Ramos (cell line): ENCODE measurements around the gene MAD1L1.

ENCODE experiments used
- in situ Hi-C: fragments of 300-500 bp; cut with MboI; formaldehyde crosslinking; loops from one replicate; pipeline ENCODE4 v1.14.3; 2022; ENCODE audit warnings: low sequenced_read_pairs; ENCODE audit not compliant: unreplicated experiment

The MAD1L1 gene

DNA sequence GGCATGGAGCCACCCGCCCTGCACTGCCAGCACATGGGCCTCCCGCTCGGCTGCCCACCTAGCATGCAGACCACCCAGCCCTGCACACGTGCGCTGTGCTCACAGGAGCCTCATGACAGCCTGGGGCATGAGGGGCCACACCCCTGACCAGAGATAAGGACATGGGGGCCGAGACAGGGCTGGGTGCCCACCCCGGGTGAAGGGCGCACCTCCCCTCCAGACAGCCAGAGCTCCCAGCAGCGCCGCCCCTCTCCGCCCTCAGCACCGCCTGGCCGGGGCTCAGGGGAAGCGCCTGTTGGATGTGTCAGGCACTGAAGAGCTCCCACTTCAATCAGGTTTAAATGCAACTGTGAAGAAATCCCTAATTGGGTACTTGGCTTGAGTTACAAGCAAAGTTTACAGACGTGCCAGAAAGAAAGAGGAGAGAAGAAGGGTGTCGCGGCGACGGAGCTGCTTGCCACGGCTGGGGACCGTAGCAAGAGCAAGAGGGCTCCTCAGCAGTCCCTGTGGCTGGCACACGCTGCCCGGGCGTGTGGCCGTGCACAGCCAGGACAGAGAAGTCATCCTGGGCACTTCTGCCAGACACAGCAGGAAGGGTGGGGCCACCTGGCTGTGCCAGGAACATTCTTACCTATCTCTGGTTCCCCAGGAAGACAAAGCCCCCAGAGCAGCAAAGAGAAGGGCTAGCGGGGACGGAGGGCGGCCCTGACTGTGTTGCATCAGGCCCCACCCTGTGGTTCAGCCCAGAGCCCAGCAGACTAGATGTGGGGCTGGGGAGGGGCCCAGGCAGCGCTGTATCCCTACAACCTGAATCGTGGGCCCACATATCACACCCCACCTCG lies 315.3 kb downstream of the MAD1L1 start:
- in situ Hi-C loops: no loop called here

DNA sequence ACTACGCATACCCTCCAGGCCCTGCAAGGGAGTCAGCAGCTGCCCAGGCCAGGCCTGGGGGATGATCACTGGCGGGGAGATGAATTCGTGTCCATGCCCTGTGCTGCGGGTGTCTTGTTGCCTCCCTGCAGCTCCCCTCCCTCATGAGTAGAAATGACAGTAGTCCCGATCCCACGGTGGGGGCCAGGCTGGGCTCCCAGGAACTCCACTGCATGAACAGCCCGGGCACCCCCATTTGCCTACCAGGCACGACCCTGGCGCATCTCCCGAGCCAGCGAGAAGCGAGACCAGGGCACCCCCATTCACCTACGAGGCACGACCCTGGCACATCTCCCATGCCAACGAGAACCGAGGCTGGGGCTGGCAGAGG lies 316.2 kb downstream of the MAD1L1 start:
- in situ Hi-C loops: no loop called here

DNA sequence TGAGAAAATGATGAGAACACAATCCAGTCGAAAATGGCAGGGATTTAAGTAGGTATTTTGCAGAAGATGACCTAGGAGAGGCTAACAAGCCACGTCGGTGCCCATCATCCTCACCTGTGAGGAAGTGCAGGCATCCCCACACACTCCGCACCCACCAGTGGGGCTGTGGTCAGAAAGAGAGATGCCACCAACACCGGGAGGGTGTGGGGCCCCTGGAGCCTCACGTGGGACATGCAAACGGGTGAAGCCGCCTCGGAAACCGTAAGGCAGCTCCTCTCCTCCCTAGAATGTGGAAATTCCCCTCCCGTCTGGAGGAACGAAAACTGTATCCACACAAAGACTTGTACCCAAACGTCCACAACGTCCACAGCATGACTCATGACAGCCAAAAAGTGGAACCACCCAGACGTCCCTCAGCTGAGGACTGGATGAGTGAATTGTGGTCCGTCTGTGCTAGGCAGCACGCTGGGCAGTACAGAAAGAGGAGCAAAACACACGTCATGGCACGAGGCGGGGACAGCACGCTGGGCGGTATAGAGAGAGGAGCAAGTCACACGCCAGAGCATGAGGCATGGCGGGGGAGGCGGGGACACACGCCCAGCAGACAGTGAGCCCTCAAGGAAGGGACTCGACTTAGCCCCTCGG lies 316.7 kb downstream of the MAD1L1 start:
- in situ Hi-C loops: no loop called here

DNA sequence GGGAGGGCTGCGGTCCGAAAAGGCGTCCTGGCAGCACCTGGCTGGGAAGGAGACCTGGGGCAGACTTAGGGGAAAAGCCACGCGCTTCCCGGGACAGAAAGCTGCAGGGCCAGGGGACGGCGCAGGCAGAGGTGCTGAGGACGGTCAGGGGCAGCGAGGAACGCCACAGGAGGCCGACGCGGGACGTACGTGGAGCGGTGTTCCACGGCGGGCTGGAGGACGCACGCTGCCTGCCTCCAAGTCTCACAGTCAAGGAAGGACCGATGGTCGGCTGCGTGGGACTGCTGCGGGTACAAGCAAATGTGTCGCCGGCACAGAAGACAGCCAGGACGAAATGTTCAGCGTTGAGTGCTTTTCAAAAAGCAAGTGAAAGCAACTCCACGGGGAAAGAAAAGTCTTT lies 317.4 kb downstream of the MAD1L1 start:
- in situ Hi-C loops: no loop called here

DNA sequence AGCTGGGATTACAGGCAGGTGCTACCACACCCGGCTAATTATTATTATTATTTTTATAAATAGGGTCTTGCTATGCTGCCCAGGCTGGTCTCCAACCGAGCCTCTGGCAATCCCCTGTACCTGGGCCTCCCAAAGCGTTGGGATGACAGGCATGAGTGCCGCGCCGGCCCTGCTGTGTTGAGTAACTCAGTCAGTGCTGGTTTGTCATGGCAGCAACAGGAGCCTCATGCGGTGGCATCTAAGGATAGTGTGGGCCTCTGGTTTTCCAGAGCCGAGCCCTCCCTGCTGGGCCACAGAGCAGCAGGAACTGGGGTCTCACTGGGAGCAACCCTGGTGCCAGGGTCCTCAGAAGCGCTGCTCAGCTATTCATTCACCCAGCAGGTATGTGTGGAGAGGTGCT lies 318.0 kb downstream of the MAD1L1 start:
- in situ Hi-C loops: no loop called here

DNA sequence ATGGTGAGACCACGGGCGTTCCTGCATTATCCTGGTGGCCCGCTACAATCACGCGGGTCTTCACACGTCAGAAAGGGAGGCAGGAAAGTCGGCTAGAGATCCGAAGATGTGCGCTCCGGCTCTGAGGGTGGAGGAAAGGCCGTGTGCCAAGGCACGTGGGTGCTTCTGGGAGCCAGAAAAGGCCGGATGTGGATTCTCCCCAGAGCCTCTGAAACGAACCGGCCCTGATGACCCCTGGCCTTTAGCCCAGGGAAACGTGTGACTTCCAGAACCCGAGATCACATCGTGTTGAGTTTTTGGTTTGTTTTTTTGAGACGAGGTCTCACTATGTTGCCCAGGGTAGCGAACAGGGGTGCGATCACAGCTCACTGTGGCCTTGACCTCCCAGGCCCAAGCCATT lies 318.4 kb downstream of the MAD1L1 start:
- in situ Hi-C loops: no loop called here

DNA sequence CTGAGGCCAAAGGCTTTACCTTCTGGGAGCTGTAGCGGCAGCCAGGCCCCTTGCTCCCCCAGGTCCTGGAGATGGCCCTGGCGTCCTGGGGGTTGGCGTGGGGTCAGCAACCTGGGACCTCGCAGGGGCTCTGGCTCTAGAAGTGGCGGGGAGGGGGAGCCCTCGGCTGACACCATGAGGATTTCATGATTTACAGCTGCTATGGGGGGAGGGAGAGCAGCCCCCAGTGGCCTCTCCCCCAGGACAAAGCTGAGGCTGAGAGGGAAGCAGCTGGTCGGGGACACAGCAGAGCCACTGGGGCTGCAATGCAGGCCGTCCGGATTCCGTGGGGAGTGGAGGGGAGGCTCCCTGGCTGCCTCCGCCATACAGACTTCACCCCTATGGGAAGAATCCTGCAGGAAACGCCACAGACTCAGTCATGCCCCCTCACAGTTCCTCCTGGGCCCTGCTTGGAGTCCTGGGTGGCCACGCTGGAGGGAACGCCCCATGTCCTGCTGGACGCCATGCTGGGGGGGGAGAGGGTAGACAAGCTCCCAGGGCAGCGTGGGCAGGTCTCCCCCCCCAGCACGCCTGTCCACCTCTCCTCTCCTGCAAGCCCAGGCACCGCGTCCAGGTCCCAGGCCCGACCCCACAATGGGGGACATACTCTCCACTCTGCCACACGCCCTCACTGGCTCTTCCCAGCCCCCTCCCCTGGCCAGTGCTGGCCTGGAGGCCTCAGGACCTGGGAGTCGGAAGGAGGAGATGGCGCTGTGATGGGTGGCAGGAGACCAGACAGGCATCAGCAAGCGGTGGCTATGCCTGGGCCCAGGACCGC lies 319.1 kb downstream of the MAD1L1 start:
- in situ Hi-C loops: no loop called here

DNA sequence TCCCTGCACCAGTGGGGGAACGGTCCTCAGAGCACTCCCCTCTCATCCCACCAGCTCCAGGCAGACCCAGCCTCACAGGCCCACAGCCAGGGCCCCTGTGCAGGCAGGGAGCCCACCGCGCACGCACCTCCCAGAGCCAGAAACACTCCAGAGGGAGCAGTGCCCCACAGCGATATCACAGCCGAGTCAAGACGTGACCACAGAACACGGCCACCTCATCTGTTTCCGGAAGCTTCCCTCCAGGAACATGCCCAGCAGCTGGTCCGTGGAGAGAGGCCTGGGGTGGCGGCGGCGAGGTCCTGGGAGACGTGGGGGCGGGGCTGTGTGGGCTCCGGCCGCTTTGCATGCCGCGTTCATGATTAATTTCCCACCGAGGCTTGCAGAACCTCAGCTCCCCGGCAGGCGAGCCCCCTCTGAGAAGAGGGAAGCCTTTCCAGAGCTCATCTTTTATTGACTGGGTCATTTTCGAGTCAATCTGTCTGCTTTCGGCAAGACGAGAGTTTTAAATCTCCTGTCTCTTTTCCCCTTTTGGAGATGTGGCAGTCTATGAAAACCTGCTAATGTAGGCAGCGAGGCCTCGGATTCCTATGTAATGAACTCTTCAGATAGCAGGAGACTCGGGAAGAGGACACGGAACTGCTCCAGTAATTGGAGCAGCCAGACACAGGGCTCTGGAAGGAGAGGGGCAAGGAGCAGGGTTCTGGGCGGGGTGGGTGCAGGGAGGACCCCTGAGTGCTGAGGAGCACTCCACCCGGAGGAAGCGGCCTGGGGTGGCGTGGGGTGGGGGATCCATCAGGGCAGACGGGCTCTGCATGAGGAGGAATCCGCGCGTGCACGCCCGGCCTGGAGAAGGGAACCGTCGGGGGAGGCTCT lies 319.9 kb downstream of the MAD1L1 start:
- in situ Hi-C loops: no loop called here

DNA sequence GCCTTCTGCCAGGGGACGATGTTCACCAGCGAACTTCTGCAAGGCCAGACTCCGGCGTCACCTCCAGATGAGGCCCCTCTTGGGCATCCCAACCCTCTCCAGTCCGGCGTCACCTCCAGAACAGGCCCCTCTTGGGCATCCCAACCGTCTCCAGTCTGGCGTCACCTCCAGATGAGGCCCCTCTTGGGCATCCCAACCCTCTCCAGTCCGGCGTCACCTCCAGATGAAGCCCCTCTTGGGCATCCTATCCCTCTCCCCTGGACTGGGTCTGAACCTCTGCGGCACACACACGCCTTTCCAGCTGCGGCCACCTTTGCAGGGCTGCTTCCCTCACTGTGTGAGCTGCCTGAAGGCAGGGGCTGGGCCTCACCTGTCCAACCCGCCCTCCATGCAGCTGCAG lies 321.2 kb downstream of the MAD1L1 start:
- in situ Hi-C loops: no loop called here

DNA sequence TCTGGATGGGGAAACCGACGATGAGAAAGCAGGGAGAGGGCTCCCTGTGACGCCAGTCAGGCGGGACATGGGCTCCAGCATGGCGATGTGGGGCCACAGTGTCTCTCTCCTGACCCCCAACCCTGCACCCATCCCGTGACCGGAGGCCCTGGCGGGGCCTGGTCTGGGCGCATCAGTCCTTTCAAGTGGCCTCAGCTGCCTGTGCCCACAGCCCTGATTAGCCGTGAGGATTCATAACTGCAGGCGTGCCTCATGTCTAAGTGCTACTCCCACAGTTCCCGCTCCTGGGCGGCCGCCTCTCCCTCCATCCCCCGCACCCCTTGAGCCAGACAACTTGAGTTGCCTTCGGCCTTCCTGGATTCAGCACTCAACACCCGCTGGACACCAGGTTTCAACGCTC lies 321.9 kb downstream of the MAD1L1 start:
- in situ Hi-C loops: no loop called here

DNA sequence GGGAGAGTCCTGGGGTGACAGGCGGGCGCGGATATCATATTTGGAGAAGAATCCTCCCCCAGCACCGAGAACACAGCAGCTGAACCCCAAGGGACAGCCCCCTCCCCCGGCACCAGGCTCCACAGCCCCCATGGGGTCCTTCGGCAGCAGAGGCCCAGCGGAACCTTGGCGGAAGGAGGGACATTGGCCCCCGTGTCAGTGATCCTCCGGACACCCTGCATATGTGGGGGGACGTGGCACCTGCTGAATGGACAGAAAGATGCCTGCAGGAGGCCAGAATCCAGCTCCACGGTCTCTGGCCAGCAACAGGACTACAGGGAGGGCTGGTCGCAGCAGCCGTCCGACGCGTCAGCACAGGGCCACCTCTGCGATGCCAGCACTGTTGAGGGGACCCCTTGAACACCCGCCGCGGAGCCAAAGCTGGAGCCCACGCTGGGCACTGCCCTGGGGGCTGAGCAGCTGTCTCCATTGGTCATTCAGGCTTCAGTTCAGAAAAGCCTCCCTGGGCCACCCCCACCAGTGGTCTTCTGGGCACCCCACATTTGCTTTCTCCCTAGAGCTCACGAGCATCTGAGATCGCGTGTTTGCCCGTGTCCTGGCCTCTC lies 322.6 kb downstream of the MAD1L1 start:
- in situ Hi-C loops: no loop called here

DNA sequence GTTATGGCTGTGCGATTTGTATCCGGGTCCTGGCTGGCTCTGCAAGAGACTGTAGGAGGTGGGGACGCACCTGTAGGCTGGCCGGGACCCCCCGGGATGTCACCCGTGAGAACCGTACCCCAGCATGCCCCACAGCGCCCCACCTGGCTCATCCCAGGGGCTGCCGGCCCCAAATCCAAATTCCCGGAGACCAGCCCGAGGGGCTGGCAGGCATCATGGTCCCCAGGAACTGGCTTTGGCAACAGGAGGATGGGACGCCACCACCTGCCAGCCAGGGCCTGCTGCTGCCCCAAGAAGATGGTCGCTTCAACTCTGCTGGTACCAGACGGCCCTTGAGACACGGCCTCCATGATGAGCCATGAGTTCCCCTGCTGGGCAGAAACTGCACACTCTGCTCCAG lies 323.3 kb downstream of the MAD1L1 start:
- in situ Hi-C loops: no loop called here

DNA sequence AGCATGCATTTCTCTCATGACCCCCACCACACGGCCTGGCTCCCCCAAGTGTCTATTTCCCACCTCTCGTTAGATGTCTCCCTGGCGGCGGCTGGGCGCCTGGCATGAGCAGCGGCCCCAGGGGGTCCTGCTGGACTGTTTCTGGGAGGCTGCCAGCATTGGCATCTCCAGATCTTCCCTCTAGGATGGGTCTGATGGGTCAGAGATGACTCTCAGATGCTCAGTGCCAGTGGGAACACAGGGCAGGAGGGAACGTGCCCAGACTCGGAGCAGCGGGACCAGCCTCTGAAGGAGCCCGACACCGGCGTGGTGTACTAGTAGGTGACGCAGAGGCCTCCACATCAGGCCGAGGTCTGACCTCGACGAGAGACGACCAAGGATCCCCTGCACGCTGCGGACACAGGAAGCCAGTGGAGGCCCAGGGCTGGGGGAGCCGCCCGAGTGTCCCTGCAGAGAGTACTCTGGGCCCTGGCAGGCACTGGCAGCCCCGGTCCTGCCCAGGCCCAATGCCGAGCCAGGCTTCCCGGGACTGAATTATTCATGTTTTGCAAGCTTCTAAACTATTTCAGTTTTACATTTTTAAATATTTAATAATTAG lies 323.8 kb downstream of the MAD1L1 start:
- in situ Hi-C loops: no loop called here

DNA sequence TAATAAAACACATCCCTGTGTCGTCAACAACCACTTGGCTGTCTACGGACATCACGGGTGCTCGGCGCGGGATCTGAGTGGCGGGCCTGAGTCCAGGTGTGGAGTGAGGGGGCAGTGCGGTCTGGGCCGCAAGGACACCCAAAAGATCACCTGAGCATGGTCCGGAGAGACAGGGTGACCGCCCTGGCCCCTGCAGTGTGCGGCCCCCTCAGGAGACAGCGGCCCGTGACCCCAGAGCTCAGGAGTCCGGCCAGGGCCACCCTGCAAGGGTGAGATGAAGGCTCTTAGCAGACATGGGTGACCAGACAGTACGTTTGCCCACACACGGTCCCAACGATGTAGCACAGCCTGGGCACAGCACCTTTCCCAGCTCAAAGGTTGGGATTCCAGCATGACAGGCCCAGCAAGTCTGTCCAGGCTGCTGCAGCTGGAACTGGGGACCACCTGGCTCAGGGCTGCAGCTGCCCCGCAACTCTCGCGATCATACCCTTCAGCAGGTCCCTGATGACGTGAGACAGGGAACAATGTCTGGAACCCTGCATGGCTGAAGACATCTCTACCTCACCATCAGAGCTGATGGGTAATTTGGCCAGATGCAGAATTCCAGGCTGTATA lies 324.9 kb downstream of the MAD1L1 start:
- in situ Hi-C loops: no loop called here

DNA sequence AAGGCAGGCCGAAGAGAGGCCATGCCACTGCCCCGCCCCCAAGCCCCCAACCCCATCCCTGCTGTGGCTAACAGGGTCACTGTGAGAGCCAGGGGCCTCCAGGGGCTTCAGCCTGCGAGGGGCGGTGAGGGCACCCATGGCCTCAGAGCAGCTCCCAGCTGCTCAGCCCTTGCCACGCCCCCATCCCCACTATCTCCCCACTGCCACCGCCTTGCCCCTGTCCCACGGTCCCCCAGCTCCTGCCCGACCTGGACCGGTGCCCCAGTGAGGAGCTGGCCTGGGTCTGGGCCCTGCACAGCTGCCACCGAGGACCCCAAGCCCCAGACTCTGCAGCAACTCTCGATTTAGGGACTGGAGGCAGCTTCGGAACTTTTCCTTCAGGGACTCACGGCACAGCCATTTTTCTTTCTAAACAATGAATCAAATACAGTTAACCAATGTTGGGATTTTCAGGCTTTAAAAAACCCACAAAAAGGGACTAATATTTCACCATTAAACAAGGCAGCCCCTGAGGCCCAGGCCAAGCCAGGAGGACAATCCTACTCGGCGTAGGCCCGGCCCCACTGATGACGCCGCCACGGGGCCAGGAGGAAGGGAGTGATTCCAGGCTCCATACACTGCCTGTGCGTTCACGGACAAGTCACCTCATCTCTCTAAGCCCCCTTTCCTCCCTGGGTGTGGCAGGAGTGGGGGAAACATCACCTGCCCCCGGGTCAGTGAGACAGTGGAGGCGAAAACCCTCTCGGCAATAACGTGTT lies 325.6 kb downstream of the MAD1L1 start:
- in situ Hi-C loops: no loop called here

DNA sequence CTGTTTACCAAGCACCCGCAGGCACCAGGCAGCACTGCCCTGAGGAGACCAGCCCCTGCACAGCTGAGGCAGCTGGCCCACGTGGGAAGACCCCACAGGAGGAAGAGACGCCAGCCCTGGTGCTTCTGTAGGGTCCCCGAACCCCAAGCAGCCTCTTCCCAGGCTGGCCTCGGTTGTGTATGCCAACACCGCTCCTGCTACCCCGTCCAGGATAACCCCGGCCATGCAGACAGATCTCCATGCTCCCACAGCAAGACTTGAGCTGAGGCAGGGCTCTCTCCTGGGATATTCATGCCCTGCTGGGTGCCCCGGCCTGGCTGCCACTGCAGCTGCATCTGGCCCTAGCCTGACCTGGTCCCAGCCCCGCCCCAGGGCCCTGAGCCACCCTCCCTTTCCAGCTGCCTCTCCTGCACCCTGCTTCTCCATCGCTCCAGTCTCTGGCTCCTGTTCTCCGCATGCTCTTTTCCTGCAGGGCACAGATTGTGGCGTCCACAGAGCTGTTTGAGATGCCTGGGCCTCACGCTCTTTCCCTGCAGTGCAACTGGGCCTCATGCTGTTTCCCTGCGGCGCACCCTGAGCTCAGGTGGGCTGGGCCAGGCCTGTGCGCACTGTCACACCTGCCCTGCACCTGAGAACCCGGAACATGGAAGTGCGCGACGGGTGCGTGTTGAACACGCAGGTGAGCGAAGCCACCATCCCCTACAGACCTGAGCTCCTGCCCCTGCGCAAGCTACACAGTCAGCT lies 326.5 kb downstream of the MAD1L1 start:
- in situ Hi-C loops: no loop called here

DNA sequence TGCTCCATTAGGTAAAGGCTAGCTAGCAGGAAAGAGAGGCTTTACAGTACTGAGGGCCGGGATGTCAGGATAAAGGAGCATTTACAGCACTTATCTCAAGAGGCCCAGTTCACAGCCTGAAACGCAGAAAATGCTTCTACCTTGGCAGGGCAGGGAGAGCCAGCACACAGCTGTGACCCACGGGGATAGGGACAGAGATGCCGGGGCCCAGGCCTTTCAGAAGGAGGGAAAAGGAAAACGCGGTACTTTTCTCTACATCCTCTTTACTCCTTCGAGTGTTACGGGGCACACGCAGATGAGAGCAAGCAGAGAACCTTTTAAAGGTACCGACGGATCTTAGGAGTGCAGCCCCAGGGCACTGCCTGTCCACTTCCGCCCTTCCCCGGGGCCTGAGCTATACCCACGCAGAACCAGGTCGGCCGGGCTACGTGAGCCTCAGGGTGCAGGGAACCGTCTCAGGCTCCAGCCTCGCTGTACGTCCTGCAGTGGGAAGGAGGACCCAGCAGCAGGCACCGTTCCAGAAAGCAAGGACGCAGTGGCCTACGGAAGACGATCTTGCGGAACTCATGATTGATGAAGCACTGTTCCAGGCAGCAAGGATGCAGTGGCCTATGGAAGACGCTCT lies 330.4 kb downstream of the MAD1L1 start:
- in situ Hi-C loops: no loop called here
